Neural cell (in vitro differentiated cells): ENCODE measurements around the gene TP53TG5. TPM values are rescaled to one million over a fixed set of nuclear protein-coding genes. Genes with fewer than 3 reads are reported as not detected.

Experiments used
- H2AFZ ChIP-seq: fragments of 200-600, 300-800 bp; sonication (generic), shearing (Covaris generic); 2 replicates; pipeline ENCODE4 v1.6.0; 2014; ENCODE audit warnings: low read depth, mild to moderate bottlenecking, antibody characterized with exemption, low read length, moderate library complexity
- H3F3A ChIP-seq: fragments of 200-600 bp; shearing (Covaris generic); 2 replicates; pipeline ENCODE4 v1.6.1; 2016; ENCODE audit warnings: mild to moderate bottlenecking, moderate library complexity, mixed read lengths, antibody characterized with exemption, low read length; ENCODE audit not compliant: insufficient read depth, poor library complexity, severe bottlenecking
- H3K27ac ChIP-seq: fragments of 200-600, 300-800 bp; sonication (generic), shearing (Covaris generic); 2 replicates; pipeline ENCODE4 v1.5.1; 2014; ENCODE audit warnings: mild to moderate bottlenecking, low read length, moderate library complexity
- H3K27me3 ChIP-seq: fragments of 300-800, 200-600 bp; sonication (generic), shearing (Covaris generic); 2 replicates; pipeline ENCODE4 v1.6.0; 2014; ENCODE audit warnings: mild to moderate bottlenecking, low read depth, low read length, moderate library complexity; ENCODE audit not compliant: insufficient read depth
- H3K36me3 ChIP-seq: fragments of 300-800, 200-600 bp; sonication (generic), shearing (Covaris generic); 2 replicates; pipeline ENCODE4 v1.5.1; 2014; ENCODE audit warnings: mild to moderate bottlenecking, antibody characterized with exemption, low read length, moderate library complexity; ENCODE audit not compliant: insufficient read depth
- H3K4me2 ChIP-seq: fragments of 300-800, 200-600 bp; sonication (generic), shearing (Covaris generic); 2 replicates; pipeline ENCODE4 v1.6.0; 2014; ENCODE audit warnings: mild to moderate bottlenecking, low read length
- H3K4me3 ChIP-seq: fragments of 300-800, 200-600 bp; sonication (generic), shearing (Covaris generic); 2 replicates; pipeline ENCODE4 v1.5.1; 2014; ENCODE audit warnings: mild to moderate bottlenecking, low read length, moderate library complexity
- H3K79me2 ChIP-seq: fragments of 200-600 bp; shearing (Covaris generic); replicated peaks from 2 replicates; pipeline ENCODE4 v1.6.0; 2014; ENCODE audit warnings: mild to moderate bottlenecking, low read length, moderate library complexity; ENCODE audit not compliant: insufficient read depth
- H3K9ac ChIP-seq: fragments of 300-800, 200-600 bp; sonication (generic), shearing (Covaris generic); 2 replicates; pipeline ENCODE4 v1.6.1; 2016; ENCODE audit warnings: mild to moderate bottlenecking, low read length, mixed read lengths
- H3K9me2 ChIP-seq: fragments of 200-600 bp; shearing (Covaris generic); 2 replicates; pipeline ENCODE4 v1.6.1; 2016; ENCODE audit warnings: mild to moderate bottlenecking, low read length, mixed read lengths; ENCODE audit not compliant: insufficient read depth
- H3K9me3 ChIP-seq: fragments of 200-600, 300-800 bp; sonication (generic), shearing (Covaris generic); 2 replicates; pipeline ENCODE4 v1.6.1; 2016; ENCODE audit warnings: mild to moderate bottlenecking, mixed run types, low read length, moderate library complexity, mixed read lengths
- H4K20me1 ChIP-seq: fragments of 200-600 bp; shearing (Covaris generic); 2 replicates; pipeline ENCODE4 v1.6.1; 2016; ENCODE audit warnings: mild to moderate bottlenecking, mixed run types; ENCODE audit not compliant: insufficient read depth
- EP300 ChIP-seq: fragments of 450-650 bp; conservative IDR thresholded peaks from 2 replicates; pipeline ENCODE4 v1.6.1; 2014; ENCODE audit warnings: antibody characterized with exemption, mild to moderate bottlenecking, moderate library complexity; ENCODE audit not compliant: poor library complexity, severe bottlenecking
- EZH2 ChIP-seq: fragments of 200-600, 300-800 bp; shearing (Covaris generic), sonication (generic); IDR thresholded peaks from 2 replicates; pipeline ENCODE4 v1.6.1; 2014; ENCODE audit warnings: antibody characterized with exemption, low read length, borderline replicate concordance, mild to moderate bottlenecking; ENCODE audit not compliant: insufficient read depth, poor library complexity, severe bottlenecking
- MXI1 ChIP-seq: fragments of 450-650 bp; conservative IDR thresholded peaks from 2 replicates; pipeline ENCODE4 v1.6.1; 2014; ENCODE audit warnings: antibody characterized with exemption, mild to moderate bottlenecking; ENCODE audit not compliant: poor library complexity, severe bottlenecking
- POLR2AphosphoS5 ChIP-seq: IDR thresholded peaks from 2 replicates; pipeline ENCODE4 v1.6.1; 2012
- RAD21 ChIP-seq: fragments of 450-650 bp; conservative IDR thresholded peaks from 2 replicates; pipeline ENCODE4 v1.6.1; 2014; ENCODE audit warnings: antibody characterized with exemption, mild to moderate bottlenecking, moderate library complexity
- REST ChIP-seq: IDR thresholded peaks from 2 replicates; pipeline ENCODE4 v1.6.1; 2012; ENCODE audit warnings: borderline replicate concordance
- SMC3 ChIP-seq: fragments of 450-650 bp; conservative IDR thresholded peaks from 2 replicates; pipeline ENCODE4 v1.6.1; 2014; ENCODE audit warnings: antibody characterized with exemption, mild to moderate bottlenecking, moderate library complexity; ENCODE audit not compliant: poor library complexity
- TAF1 ChIP-seq: IDR thresholded peaks from 2 replicates; pipeline ENCODE4 v1.6.1; 2012; ENCODE audit warnings: low read depth
- polyA plus RNA-seq: library from polyadenylated mRNA; depleted of rRNA; stranded (reverse); fragments of >200 nt; gene quantifications from 2 replicates; pipeline ENCODE4 v1.2.3, GENCODE V29; 2014
- TF ChIP-seq, protein P1 (sequence below): fragments of 450-650 bp; IDR thresholded peaks from 2 replicates; pipeline ENCODE4 v1.5.1; 2014; ENCODE audit warnings: antibody characterized with exemption, mild to moderate bottlenecking, moderate library complexity; ENCODE audit not compliant: poor library complexity, severe bottlenecking

The TP53TG5 gene
- polyA plus RNA-seq, 1 donor from 2014 or later = not detected

- H2AFZ ChIP-seq = no peak overlapping the region
- no peak overlapping the region for H3K27ac ChIP-seq
- no peaks in the 10 kb centered on the region for H3F3A ChIP-seq
- no peaks in the 10 kb centered on the region for H4K20me1 ChIP-seq
- H3K79me2 ChIP-seq = no peaks in the 10 kb centered on the region
- H3K27me3 ChIP-seq = no peaks in the 10 kb centered on the region
- no peak overlapping the region for H3K4me2 ChIP-seq
- H3K4me3 ChIP-seq = no peak overlapping the region
- H3K9me3 ChIP-seq = no peaks in the 10 kb centered on the region
- no peaks in the 10 kb centered on the region for H3K36me3 ChIP-seq
- H3K9me2 ChIP-seq = no peaks in the 10 kb centered on the region
- TF ChIP-seq, protein P1, sequence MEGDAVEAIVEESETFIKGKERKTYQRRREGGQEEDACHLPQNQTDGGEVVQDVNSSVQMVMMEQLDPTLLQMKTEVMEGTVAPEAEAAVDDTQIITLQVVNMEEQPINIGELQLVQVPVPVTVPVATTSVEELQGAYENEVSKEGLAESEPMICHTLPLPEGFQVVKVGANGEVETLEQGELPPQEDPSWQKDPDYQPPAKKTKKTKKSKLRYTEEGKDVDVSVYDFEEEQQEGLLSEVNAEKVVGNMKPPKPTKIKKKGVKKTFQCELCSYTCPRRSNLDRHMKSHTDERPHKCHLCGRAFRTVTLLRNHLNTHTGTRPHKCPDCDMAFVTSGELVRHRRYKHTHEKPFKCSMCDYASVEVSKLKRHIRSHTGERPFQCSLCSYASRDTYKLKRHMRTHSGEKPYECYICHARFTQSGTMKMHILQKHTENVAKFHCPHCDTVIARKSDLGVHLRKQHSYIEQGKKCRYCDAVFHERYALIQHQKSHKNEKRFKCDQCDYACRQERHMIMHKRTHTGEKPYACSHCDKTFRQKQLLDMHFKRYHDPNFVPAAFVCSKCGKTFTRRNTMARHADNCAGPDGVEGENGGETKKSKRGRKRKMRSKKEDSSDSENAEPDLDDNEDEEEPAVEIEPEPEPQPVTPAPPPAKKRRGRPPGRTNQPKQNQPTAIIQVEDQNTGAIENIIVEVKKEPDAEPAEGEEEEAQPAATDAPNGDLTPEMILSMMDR = no peak
- TF ChIP-seq RAD21 (no peak), MXI1 (no peak), TAF1 (no peak), SMC3 (no peak), REST (no peak), EP300 (no peak), POLR2AphosphoS5 (no peak), EZH2 (no peak)
- H3K9ac ChIP-seq = no peak overlapping the region
These were observed 38.3 kb downstream of the TP53TG5 start for GRCh38 chr20:45339799-45340198.

DNA sequence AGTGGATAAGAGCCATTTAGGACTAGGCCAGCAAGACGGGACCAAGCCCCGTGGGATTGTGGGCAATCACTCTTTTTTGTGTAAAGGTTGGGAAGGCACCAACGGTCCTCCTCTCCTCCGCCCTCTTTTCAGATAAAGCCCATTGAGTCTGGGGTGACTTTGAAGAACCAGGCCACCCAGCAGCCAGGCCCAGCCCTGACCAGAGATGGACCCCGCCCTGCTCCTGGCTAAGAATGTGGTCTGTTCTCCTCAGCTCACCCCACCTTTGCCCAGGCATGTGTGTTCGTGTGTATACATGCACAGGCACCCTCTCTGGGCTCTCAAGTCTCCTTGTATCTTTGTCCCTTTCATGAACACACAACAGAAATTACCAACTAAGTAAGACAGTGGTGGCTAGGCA is 39.0 kb downstream of the TP53TG5 start:
- Histone ChIP-seq H3K9ac (no peak overlapping the region), H3K27me3 (no peaks in the 10 kb centered on the region), H3K9me3 (no peaks in the 10 kb centered on the region), H3K4me3 (no peak overlapping the region), H3K4me2 (no peak overlapping the region), H2AFZ (no peak overlapping the region), H3K27ac (no peak overlapping the region), H3K9me2 (no peaks in the 10 kb centered on the region), H3K36me3 (no peaks in the 10 kb centered on the region), H3F3A (no peaks in the 10 kb centered on the region), H3K79me2 (no peaks in the 10 kb centered on the region), H4K20me1 (no peaks in the 10 kb centered on the region)
- TF ChIP-seq TAF1 (no peak), EZH2 (no peak), REST (no peak), EP300 (no peak), POLR2AphosphoS5 (no peak), RAD21 (no peak), MXI1 (no peak), SMC3 (no peak)
- TF ChIP-seq, protein P1 = no peak
